Measurements from ENCODE around the gene ABCB10.

ABCB10 gene

GRCh38 chr1:229495782-229496181 is 62.7 kb downstream of the ABCB10 start:
- no peak for TF ChIP-seq CTCF (IDR thresholded peaks at IDR 0.05)
- intact Hi-C loops (cut with DNase I; ENCODE audit: low total_unique reads) = no loop called here
- no peak overlapping the region for H3K27ac ChIP-seq
- H3K4me1 ChIP-seq = no peaks in the 10 kb centered on the region
- H3K27me3 ChIP-seq = no peaks in the 10 kb centered on the region
- H3K36me3 ChIP-seq = peaks cover 86 to 98% (median 91%) of the 10 kb centered on the region in 3 donors
- DNase-seq = no peak
- H3K4me3 ChIP-seq = no peak overlapping the region
- H3K9me3 ChIP-seq = no peaks in the 10 kb centered on the region

DNA sequence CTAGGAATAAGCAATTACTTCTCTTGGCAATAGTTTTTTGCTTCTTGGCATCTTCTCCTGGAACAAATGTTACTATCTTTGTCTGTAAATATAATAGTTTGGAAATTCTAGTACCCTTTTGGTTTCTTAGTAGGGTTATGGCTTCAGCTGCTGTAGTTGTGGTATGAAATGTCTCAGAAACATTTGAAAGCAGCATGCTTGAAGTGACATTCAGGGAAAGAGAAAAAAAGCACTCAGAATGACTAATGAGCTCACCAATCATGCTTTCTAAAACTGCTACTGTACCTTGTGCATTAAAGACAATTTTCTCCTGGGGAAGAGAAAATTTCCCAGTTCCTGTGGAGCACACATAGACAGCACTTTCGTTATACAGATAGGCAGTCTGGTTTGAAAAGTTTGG is 71.3 kb downstream of the ABCB10 start:
- intact Hi-C loops (cut with DNase I; ENCODE audit: low total_unique reads) = loop anchor here (10.0 kb wide), 1 partner anchor 822 kb away; no protein-coding TSS in a partner anchor
- H3K4me1 ChIP-seq = no peaks in the 10 kb centered on the region
- no peak overlapping the region for H3K4me3 ChIP-seq
- no peaks in the 10 kb centered on the region for H3K27me3 ChIP-seq
- no peak for TF ChIP-seq CTCF (IDR thresholded peaks at IDR 0.05)
- no peak for DNase-seq
- H3K27ac ChIP-seq = no peak overlapping the region
- H3K9me3 ChIP-seq = no peaks in the 10 kb centered on the region
- H3K36me3 ChIP-seq = peaks cover 68 to 93% (median 90%) of the 10 kb centered on the region in 3 donors

GRCh38 chr1:229485318-229485717 is 73.2 kb downstream of the ABCB10 start:
- no peak for DNase-seq
- Histone ChIP-seq H3K4me1 (no peaks in the 10 kb centered on the region), H3K36me3 (peaks cover 65 to 88% (median 88%) of the 10 kb centered on the region in 3 donors), H3K27me3 (no peaks in the 10 kb centered on the region), H3K27ac (no peak overlapping the region), H3K4me3 (no peak overlapping the region), H3K9me3 (no peaks in the 10 kb centered on the region)
- no peak for TF ChIP-seq CTCF (IDR thresholded peaks at IDR 0.05)
- intact Hi-C loops (cut with DNase I; ENCODE audit: low total_unique reads) = loop anchor here (10.0 kb wide), 1 partner anchor 821 kb away; no protein-coding TSS in a partner anchor

GRCh38 chr1:229482511-229482910 is 76.0 kb downstream of the ABCB10 start:
- intact Hi-C loops (cut with DNase I; ENCODE audit: low total_unique reads) = loop anchor here (2.0 to 10.0 kb wide), 2 partner anchors 224 to 818 kb away; no protein-coding TSS in a partner anchor
- Histone ChIP-seq H3K27ac (no peak overlapping the region), H3K4me1 (no peaks in the 10 kb centered on the region), H3K36me3 (peaks cover 66 to 92% (median 75%) of the 10 kb centered on the region in 3 donors), H3K4me3 (no peak overlapping the region), H3K27me3 (no peaks in the 10 kb centered on the region), H3K9me3 (no peaks in the 10 kb centered on the region)
- TF ChIP-seq CTCF (IDR thresholded peaks at IDR 0.05) = no peak
- DNase-seq = no peak

DNA sequence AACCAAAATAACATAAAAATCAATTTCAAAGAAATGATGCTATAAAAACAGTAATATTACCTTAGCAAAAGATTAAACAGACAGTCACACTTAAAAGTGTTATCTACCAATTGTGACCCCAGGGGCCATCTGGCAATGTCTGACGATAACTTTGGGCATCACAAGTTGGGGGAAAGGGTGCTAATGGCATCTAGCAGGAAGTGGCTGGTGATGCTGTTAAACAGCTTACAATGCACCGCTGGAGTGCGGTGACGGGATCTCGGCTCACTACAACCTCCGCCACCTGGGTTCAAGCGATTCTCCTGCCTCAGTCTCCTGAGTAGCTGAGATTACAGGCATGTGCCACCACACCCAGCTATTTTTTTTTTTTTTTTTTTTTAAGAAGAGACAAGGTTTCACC is 78.0 kb downstream of the ABCB10 start:
- no peak for DNase-seq
- intact Hi-C loops (cut with DNase I; ENCODE audit: low total_unique reads) = loop anchor here (10.0 kb wide), 1 partner anchor 816 kb away; no protein-coding TSS in a partner anchor

More for the DNA sequence above, 78.0 kb downstream of the ABCB10 start:
- Histone ChIP-seq H3K4me3 (no peak overlapping the region), H3K9me3 (no peaks in the 10 kb centered on the region), H3K36me3 (peaks cover 64 to 91% (median 73%) of the 10 kb centered on the region in 3 donors), H3K27me3 (no peaks in the 10 kb centered on the region), H3K4me1 (no peaks in the 10 kb centered on the region), H3K27ac (no peak overlapping the region)
- TF ChIP-seq CTCF (IDR thresholded peaks at IDR 0.05) = no peak

Measured in tibial artery (tissue), 4 donors.